Germinal center (tissue), 1 donor: ENCODE results near the gene ADRB2.

Experiments
- DNase-seq: peaks from one replicate; pipeline ENCODE4 v3.0.0; 2012; ENCODE audit warnings: mixed read lengths, low spot score

ADRB2 gene

GRCh38 chr5:148805326-148806290, 20.8 kb upstream of the ADRB2 start:
- DNase-seq = peak; percentile 14

GRCh38 chr5:148806520-148806931, 19.9 kb upstream of the ADRB2 start:
- no peak for DNase-seq

GRCh38 chr5:148807851-148808250, 18.6 kb upstream of the ADRB2 start:
- peak; percentile 50 for DNase-seq

GRCh38 chr5:148808864-148809642, 17.4 kb upstream of the ADRB2 start:
- peak; percentile 68 for DNase-seq

- DNase-seq = no peak
Measured at GRCh38 chr5:148809781-148810524, 16.5 kb upstream of the ADRB2 start.

GRCh38 chr5:148810823-148811222, 15.6 kb upstream of the ADRB2 start:
- no peak for DNase-seq

- no peak for DNase-seq
Measured at GRCh38 chr5:148811756-148812155, 14.7 kb upstream of the ADRB2 start.

GRCh38 chr5:148815086-148815485, 11.3 kb upstream of the ADRB2 start:
- no peak for DNase-seq

- no peak for DNase-seq
Measured at GRCh38 chr5:148815578-148815977, 10.8 kb upstream of the ADRB2 start.

GRCh38 chr5:148816357-148816756, 10.1 kb upstream of the ADRB2 start:
- DNase-seq = no peak

GRCh38 chr5:148816782-148817181, 9.6 kb upstream of the ADRB2 start:
- DNase-seq = no peak

GRCh38 chr5:148817606-148818005, 8.8 kb upstream of the ADRB2 start:
- no peak for DNase-seq

- DNase-seq = no peak
Measured at GRCh38 chr5:148820461-148821395, 5.7 kb upstream of the ADRB2 start.

- no peak for DNase-seq
Measured at GRCh38 chr5:148823871-148824270, 2.5 kb upstream of the ADRB2 start.

- no peak for DNase-seq
Measured at GRCh38 chr5:148825716-148826052, 727 bp upstream of the ADRB2 start.

GRCh38 chr5:148826739-148827070, 294 bp downstream of the ADRB2 start:
- DNase-seq = no peak

- no peak for DNase-seq
Measured at GRCh38 chr5:148827723-148828122, 1.3 kb downstream of the ADRB2 start.

GRCh38 chr5:148828511-148829247, 2.3 kb downstream of the ADRB2 start:
- DNase-seq = no peak

- no peak for DNase-seq
Measured at GRCh38 chr5:148829248-148829594, 2.8 kb downstream of the ADRB2 start.

- DNase-seq = no peak
Measured at GRCh38 chr5:148829734-148830133, 3.3 kb downstream of the ADRB2 start.

GRCh38 chr5:148830211-148830610, 3.8 kb downstream of the ADRB2 start:
- DNase-seq = no peak
